ENCODE measurements around the gene CLEC4F.

CLEC4F gene

DNA sequence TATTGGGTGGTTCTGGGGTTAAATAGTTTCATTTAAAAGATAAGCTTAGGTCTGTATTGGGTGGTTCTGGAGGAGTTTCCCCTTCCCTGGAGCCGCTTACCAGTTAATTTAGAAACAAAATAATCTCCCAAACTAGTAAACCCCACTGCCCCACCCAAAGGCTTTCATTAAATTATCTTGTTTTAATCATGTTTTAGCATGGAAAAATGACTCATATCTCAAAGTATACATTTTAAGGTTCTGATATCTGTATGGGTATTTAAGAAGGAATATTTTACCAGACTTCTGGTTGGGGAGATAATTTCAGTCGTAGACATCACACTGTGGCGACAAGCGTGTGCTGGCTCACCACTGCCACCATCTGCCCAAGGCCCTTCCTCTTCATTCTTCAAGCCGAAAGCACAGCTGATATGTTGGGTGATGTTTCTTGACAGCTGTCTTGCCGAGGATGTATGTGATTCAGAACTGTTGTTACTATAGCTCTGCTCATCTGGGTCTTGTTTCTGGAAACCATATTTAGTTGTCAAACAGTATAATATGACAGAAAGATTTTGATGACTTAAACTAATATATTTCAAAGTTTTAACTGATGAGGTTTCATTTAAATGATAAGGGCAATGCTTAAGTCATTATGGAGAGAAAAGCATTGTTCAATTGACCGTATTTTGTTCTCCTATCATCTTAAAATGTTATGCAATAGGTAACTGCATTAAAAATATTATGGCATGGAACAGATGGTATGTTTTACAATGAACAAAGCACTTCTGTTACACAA is 35.1 kb downstream of the CLEC4F start:
- TF ChIP-seq, protein P1, sequence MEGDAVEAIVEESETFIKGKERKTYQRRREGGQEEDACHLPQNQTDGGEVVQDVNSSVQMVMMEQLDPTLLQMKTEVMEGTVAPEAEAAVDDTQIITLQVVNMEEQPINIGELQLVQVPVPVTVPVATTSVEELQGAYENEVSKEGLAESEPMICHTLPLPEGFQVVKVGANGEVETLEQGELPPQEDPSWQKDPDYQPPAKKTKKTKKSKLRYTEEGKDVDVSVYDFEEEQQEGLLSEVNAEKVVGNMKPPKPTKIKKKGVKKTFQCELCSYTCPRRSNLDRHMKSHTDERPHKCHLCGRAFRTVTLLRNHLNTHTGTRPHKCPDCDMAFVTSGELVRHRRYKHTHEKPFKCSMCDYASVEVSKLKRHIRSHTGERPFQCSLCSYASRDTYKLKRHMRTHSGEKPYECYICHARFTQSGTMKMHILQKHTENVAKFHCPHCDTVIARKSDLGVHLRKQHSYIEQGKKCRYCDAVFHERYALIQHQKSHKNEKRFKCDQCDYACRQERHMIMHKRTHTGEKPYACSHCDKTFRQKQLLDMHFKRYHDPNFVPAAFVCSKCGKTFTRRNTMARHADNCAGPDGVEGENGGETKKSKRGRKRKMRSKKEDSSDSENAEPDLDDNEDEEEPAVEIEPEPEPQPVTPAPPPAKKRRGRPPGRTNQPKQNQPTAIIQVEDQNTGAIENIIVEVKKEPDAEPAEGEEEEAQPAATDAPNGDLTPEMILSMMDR (IDR thresholded peaks at IDR 0.05; ENCODE audit: low read depth, low read length) = peak; percentile 67
- Histone ChIP-seq H3K4me3 (ENCODE audit: low read depth, low read length) (no peak overlapping the region), H3K4me1 (no peaks in the 10 kb centered on the region), H3K36me3 (no peaks in the 10 kb centered on the region), H3K27me3 (peaks cover 11% of the 10 kb centered on the region), H3K9me3 (no peaks in the 10 kb centered on the region)
- DNase-seq = peak; percentile 37

DNA sequence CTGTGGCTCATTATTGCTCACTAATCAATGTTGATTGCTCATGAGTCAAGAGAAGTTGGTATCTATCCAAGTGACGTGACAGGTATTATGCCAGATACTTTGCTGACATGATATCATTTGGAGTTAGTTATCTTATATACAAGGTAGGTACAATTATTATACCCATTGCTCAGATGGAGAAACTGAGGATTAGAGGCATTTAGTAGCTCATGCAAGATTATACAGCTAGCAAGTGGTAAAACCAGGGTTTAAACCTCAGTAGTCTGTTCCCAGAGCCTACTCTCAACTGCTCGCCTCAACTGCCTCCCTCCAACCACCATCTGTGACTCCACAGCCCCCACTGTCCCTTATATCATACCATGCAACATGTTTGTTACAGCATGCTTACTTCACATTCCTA is 36.1 kb downstream of the CLEC4F start:
- no peaks in the 10 kb centered on the region for H3K36me3 ChIP-seq
- H3K4me3 ChIP-seq (ENCODE audit: low read depth, low read length) = no peak overlapping the region
- peaks cover under 1% of the 10 kb centered on the region for H3K27me3 ChIP-seq
- TF ChIP-seq, protein P1 (IDR thresholded peaks at IDR 0.05; ENCODE audit: low read depth, low read length) = no peak
- no peaks in the 10 kb centered on the region for H3K9me3 ChIP-seq
- H3K4me1 ChIP-seq = no peaks in the 10 kb centered on the region
- no peak for DNase-seq

DNA sequence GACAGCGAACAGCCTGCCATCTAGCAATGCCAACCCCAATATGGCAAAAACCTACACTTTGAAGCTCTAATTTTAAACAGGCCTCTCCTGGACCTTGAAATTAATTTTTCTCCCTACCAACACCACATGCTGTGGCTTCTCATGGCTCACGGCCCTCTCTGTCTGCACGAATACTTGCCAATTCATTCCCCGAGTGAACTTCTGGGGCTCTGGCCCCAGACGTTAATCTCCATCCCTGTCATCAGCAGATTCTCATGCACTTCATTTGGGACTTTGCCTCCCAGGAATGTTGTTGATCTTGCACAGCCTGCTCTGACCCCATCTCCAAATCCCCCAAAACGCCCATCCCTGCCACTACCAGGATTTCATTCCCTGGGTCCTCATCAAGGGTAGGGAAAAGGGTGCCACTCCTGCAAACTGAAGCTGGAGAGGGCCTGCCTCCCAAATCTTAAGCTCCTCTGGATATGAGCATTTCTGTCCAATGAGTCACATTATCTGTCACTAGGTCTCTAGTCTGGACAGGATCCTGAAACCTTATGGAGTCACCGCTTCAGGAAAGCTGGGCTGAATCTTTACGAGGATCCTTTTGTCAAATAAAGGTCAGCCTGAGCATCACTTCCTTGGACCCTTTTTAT is 40.4 kb downstream of the CLEC4F start:
- H3K27me3 ChIP-seq = no peaks in the 10 kb centered on the region
- no peaks in the 10 kb centered on the region for H3K4me1 ChIP-seq
- DNase-seq = no peak
- no peaks in the 10 kb centered on the region for H3K9me3 ChIP-seq
- TF ChIP-seq, protein P1 (IDR thresholded peaks at IDR 0.05; ENCODE audit: low read depth, low read length) = no peak
- no peak overlapping the region for H3K4me3 ChIP-seq (ENCODE audit: low read depth, low read length)
- H3K36me3 ChIP-seq = no peaks in the 10 kb centered on the region

DNA sequence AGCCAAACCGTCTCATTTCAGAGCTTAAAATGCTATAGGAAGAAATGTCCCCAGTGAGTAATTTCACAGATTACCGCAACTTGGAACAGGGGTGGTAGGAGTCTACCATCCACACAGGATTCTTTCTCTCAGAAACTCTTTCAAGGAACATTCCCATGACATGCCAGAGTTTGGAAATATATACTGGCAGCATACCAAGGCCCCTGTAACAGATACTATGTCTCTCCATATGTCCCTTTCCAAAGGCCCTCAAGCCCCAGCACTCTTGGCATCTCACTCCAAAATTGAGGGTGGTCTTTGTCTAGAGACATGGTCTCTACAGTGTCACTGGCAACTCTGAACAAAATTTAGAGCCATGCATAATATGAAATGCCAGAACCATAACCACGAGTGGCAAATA is 40.9 kb downstream of the CLEC4F start:
- H3K4me3 ChIP-seq (ENCODE audit: low read depth, low read length) = no peak overlapping the region
- no peaks in the 10 kb centered on the region for H3K9me3 ChIP-seq
- no peaks in the 10 kb centered on the region for H3K27me3 ChIP-seq
- TF ChIP-seq, protein P1 (IDR thresholded peaks at IDR 0.05; ENCODE audit: low read depth, low read length) = no peak
- no peak for DNase-seq
- no peaks in the 10 kb centered on the region for H3K4me1 ChIP-seq
- H3K36me3 ChIP-seq = no peaks in the 10 kb centered on the region

DNA sequence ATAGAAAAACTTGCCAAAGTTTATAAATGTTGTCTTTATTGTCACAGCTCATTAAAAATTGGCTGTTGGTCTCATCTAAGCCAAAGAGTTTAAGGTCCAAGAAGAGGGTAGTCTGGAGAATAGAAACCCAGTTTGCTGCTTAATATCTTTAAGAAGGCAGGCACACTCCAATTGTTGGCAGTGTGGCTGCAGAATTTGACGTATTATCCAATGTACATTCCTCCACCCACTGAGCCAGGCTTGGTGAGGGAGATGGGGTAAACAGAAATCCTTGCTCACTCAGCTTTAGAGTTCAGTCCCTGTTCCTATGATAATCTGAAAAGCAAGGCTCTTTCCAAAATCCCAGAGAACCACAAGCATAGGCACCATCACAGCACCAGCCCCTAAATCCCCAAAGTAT is 41.7 kb downstream of the CLEC4F start:
- DNase-seq = no peak
- TF ChIP-seq, protein P1 (IDR thresholded peaks at IDR 0.05; ENCODE audit: low read depth, low read length) = no peak
- Histone ChIP-seq H3K27me3 (no peaks in the 10 kb centered on the region), H3K36me3 (no peaks in the 10 kb centered on the region), H3K9me3 (no peaks in the 10 kb centered on the region), H3K4me3 (ENCODE audit: low read depth, low read length) (no peak overlapping the region), H3K4me1 (no peaks in the 10 kb centered on the region)

DNA sequence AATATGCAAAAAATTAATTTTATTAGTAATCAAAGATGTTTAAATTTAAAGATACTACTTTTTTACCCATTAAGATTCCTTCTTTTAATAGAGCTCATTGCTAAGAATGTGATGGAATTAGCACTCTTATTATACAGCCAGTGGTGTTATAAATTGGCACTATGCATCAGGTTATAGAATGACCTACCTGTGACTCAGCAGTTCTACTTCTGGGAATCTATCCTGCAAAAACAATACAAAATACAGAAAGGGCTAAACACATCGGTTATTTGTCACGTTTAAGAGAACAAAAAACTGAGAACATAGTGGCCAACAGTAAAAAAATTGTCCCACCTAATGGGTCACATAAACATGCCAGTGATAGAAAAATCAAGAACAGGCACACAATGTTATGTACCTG is 42.9 kb downstream of the CLEC4F start:
- no peak for DNase-seq
- H3K4me1 ChIP-seq = no peaks in the 10 kb centered on the region
- TF ChIP-seq, protein P1 (IDR thresholded peaks at IDR 0.05; ENCODE audit: low read depth, low read length) = no peak
- no peak overlapping the region for H3K4me3 ChIP-seq (ENCODE audit: low read depth, low read length)
- no peaks in the 10 kb centered on the region for H3K27me3 ChIP-seq
- no peaks in the 10 kb centered on the region for H3K9me3 ChIP-seq
- no peaks in the 10 kb centered on the region for H3K36me3 ChIP-seq

All from BE2C (cell line).